ENCODE results near the gene DSCAML1.

DSCAML1 gene

DNA sequence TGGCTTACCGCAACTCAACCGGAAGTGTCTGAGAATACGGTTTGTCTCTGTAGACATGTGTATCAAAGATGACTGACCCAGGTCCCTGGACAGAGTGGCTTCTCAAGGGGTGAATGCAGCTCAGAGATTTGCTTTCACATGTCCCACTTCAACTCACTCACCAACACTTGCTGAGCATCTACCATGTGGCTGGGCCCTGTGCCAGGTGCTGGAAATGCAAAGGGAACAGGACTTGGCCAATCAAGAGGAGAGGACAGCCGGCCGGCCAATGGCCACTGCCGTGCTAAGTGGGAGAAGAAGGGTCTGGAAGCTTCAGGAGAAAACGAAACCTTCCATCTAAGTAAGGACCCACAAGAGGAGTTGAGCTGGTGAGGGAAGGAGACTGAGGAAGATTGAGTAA, 318.1 kb downstream of the DSCAML1 start:
- no peak for DNase-seq (ENCODE audit: extremely low spot score)
- no peak for TF ChIP-seq ELF4 (IDR thresholded peaks at IDR 0.05)
- no peak for TF ChIP-seq SUZ12 (IDR thresholded peaks at IDR 0.05)
- no peak for TF ChIP-seq CTBP1 (IDR thresholded peaks at IDR 0.05; ENCODE audit: borderline replicate concordance)
- TF ChIP-seq BHLHE40 (IDR thresholded peaks at IDR 0.05; ENCODE audit: borderline replicate concordance): no peak
- TF ChIP-seq SP1 (IDR thresholded peaks at IDR 0.05): no peak
- no peak for TF ChIP-seq ZNF384 (IDR thresholded peaks at IDR 0.05)
- no peak for TF ChIP-seq FOXM1 (IDR thresholded peaks at IDR 0.05; ENCODE audit: borderline replicate concordance)
- TF ChIP-seq FOXK2 (IDR thresholded peaks at IDR 0.05): no peak
- POLR2A ChIA-PET: no interaction called here
- CTCF ChIA-PET: no interaction called here

DNA sequence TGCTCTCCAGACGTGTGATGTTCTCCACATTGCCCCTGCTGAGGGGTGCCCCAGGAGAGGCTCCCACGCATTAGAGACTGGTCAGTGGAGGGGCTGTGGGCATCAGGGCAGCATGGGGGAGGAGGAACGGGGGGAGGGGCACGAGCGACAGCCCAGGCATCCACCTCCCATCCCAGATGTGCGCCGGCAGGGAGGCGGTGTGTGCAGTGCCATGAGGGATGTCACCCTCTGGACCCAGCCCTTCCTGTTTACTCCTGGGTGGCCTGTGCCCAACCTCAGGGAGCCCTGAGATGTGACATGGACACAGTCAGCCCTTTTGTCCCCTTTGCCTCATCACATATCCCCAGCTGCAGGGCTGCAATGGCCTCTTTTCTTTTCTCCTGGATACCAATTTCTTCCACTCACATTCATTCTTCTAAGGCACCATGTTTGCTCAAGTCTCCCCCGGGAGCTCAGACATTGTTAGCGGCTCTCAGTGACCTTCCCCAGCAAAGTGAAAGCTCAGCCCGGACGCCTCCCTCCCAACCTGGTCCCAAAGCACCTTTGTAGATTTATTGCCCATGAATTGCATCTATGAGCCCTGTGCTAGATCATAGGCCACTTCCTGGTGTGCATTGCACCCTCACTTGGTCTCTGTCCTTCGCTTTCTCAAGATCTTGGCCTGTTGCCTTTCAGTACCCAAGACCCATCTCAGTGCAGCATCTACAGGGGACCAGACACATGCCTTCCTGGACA, 318.7 kb downstream of the DSCAML1 start:
- TF ChIP-seq FOXM1 (IDR thresholded peaks at IDR 0.05; ENCODE audit: borderline replicate concordance): no peak
- TF ChIP-seq FOXK2 (IDR thresholded peaks at IDR 0.05): no peak
- TF ChIP-seq ZNF384 (IDR thresholded peaks at IDR 0.05): no peak
- TF ChIP-seq LEF1 (IDR thresholded peaks at IDR 0.05; ENCODE audit: borderline replicate concordance): no peak
- DNase-seq (ENCODE audit: extremely low spot score): no peak
- CTCF ChIA-PET: no interaction called here
- POLR2A ChIA-PET: no interaction called here

DNA sequence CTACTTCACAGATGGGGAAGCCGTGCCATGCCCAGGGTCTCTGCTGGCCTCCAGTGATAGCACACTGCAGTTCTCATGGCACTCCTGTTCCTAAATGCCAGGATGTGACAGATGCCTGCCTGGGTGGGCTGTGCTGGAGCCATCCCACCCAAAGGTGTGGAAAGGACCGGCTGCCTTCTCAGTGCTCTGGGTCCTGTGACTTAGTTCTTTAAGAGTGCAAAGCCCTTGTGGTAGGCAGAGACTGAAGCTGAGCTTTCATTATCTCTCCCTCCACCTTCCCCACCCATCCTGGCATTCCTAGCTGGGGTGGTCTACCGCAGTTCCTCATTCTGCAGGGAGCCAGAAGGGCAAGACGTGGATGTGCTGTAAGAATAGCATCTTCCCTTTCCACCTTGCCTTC, 319.3 kb downstream of the DSCAML1 start:
- CTCF ChIA-PET: no interaction called here
- TF ChIP-seq, protein P1, sequence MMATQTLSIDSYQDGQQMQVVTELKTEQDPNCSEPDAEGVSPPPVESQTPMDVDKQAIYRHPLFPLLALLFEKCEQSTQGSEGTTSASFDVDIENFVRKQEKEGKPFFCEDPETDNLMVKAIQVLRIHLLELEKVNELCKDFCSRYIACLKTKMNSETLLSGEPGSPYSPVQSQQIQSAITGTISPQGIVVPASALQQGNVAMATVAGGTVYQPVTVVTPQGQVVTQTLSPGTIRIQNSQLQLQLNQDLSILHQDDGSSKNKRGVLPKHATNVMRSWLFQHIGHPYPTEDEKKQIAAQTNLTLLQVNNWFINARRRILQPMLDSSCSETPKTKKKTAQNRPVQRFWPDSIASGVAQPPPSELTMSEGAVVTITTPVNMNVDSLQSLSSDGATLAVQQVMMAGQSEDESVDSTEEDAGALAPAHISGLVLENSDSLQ (IDR thresholded peaks at IDR 0.05): no peak
- no peak for TF ChIP-seq L3MBTL2 (conservative IDR thresholded peaks at IDR 0.05)
- TF ChIP-seq SUZ12 (IDR thresholded peaks at IDR 0.05): no peak
- POLR2A ChIA-PET: no interaction called here
- no peak for DNase-seq (ENCODE audit: extremely low spot score)

DNA sequence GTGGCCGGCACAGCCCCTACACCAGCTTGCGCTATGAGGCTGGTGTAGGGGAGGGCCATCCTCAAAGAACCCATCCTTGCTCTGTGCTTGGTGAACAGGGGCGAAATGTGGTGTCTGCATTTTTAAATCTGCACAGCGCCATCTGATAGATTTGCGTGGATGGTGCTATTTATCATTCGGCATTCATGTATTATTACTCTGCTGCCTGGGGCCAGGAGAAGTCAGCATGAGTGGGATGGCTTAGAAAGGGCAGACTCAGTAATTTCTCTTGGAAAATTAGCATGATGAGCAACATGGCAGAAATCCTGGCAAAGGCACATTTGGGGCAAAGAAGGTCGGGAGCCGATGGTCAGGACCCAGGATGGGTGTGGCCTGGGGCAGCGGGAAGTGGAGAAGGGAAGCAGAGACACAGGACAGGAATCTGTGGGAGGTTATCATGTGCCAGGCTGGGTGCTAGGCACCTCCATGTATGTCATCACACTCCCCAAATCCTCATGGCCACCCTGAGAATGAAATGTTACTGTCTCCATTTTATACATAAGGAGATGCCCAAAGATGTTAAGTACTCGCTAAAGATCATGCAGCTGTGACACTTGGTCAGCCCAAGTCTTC, 320.4 kb downstream of the DSCAML1 start:
- ChIA-PET POLR2A (no interaction called here), CTCF (no interaction called here)
- DNase-seq (ENCODE audit: extremely low spot score): no peak
- TF ChIP-seq NFRKB (IDR thresholded peaks at IDR 0.05) (no peak), TARDBP (IDR thresholded peaks at IDR 0.05) (no peak), LEF1 (IDR thresholded peaks at IDR 0.05; ENCODE audit: borderline replicate concordance) (no peak)

DNA sequence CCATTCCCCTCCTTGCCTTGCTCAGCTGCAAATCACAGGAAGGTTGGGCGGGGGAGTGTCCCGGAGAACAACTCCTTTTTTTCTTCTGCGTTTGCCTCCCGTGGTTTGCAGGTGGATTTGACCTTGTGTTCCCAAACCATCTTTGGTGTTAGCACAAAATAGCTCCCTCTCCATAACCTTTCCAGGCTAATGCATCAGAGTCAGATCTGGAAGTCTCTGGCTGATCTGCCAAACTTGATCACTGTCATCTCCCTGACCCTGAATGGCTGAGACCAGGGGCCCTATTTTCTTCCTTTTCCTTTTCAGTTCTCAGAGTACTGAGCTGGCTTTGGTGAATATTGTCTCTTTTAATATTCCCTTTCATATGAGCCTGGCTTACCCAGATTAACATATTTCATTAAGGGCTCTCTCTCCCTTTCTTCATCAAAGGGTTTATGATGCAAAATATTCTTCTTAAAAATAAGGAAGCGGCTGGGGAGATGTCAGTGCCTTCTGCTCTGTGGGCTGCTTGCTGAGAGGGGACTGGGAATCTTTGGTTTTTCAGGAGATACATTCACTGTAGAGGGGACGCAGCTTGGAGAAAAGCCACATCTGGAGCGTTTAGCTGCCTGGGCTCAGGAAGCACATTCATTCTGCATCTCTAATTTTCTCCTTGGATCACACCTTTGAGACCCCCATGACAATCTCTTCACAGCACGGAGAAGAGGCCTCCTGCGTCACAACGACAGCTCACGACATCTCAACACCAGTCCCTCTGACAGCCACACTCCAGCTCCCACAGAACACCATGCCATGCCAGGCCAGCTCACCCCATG, 321.1 kb downstream of the DSCAML1 start:
- DNase-seq (ENCODE audit: extremely low spot score): no peak
- CTCF ChIA-PET: no interaction called here
- POLR2A ChIA-PET: no interaction called here
- TF ChIP-seq L3MBTL2 (conservative IDR thresholded peaks at IDR 0.05) (no peak), FOXM1 (IDR thresholded peaks at IDR 0.05; ENCODE audit: borderline replicate concordance) (no peak), HDGF (IDR thresholded peaks at IDR 0.05; ENCODE audit: borderline replicate concordance) (no peak)

DNA sequence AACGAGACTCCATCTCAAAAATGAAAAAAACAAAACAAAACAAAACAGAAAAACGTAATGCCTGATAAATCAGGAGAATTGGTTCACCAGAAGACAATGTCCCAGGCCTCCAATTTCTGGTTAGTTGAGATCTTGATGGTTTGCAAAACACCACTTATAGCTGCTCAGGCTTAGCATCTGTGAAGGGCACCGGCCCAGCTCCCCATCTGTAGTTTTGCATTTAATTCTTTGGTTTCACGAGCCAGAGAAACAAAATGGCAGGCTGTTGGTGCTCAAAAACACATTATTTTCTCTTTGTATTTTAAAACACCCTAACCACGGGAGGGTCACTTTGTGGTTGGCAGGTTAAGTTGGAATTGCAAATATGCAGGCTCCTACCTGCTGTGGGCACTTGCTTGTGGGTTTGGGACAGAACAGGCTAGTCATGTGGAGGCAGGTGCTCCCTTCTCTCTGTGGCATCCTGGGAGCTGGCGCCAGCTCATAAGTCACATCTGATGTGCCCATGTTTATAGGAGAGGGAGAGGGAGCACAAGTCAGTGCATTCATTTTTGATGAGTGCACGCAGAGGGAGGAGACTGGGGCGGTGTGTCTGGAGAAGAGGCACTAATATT, 323.4 kb downstream of the DSCAML1 start:
- ChIA-PET POLR2A (no interaction called here), CTCF (interaction anchor here (0.5 kb wide), 1 partner anchor 173 kb away, joined by 4 read pairs; no protein-coding TSS in a partner anchor)
- DNase-seq (ENCODE audit: extremely low spot score): no peak
- TF ChIP-seq, protein P1 (IDR thresholded peaks at IDR 0.05): no peak
- TF ChIP-seq BHLHE40 (IDR thresholded peaks at IDR 0.05; ENCODE audit: borderline replicate concordance) (no peak), SUZ12 (IDR thresholded peaks at IDR 0.05) (no peak), FOXA1 (IDR thresholded peaks at IDR 0.05) (no peak), HDGF (IDR thresholded peaks at IDR 0.05; ENCODE audit: borderline replicate concordance) (no peak), ELF4 (IDR thresholded peaks at IDR 0.05) (no peak), ZNF384 (IDR thresholded peaks at IDR 0.05) (no peak), TARDBP (IDR thresholded peaks at IDR 0.05) (no peak)

DNA sequence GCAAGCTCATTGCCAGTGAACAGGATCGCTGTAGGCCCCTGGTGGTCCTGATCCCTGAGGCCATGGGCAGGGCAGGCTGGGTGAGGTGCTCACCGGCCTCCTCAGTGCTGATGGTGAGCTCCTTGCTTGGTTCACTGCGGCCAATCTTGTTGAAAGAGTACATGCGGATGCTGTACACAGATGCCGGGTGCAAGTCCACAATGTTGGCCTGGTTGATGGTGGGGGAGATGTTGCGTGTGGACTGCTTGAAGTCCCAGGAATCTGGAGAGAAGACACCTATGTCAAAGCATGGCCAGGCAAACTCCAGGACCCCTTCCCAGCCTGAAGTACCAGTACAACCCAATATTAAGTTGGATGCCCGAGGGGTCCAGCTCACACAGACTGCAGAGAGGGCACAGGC, 325.2 kb downstream of the DSCAML1 start:
- ChIA-PET POLR2A (no interaction called here), CTCF (interaction anchor here (0.5 to 0.8 kb wide), 2 partner anchors 16 to 346 kb away, joined by 3 to 4 read pairs; no protein-coding TSS in a partner anchor)
- TF ChIP-seq NFRKB (IDR thresholded peaks at IDR 0.05): no peak
- no peak for DNase-seq (ENCODE audit: extremely low spot score)

DNA sequence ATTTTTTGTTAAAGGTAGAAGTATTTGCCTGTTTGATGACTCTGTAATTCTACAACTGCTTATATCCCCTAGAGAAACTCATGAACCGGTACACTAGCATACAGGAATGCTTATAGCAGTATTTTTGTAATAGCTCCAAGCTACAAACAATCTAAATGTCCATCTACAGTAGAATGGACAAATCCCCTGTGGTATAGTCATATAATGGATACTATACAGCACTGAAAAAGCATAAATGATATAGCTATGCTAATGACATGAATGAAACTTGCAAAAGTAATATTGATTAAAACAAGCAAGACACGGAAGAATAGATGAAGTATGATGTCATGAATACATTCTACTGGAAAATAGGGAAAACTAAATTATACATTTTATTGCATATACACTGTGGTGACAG, 326.4 kb downstream of the DSCAML1 start:
- DNase-seq (ENCODE audit: extremely low spot score): no peak
- TF ChIP-seq TARDBP (IDR thresholded peaks at IDR 0.05): no peak
- TF ChIP-seq FOXM1 (IDR thresholded peaks at IDR 0.05; ENCODE audit: borderline replicate concordance): no peak
- no peak for TF ChIP-seq FOXK2 (IDR thresholded peaks at IDR 0.05)
- no peak for TF ChIP-seq FOXA1 (IDR thresholded peaks at IDR 0.05)
- no peak for TF ChIP-seq SUZ12 (IDR thresholded peaks at IDR 0.05)
- no peak for TF ChIP-seq ELF4 (IDR thresholded peaks at IDR 0.05)
- no peak for TF ChIP-seq NFRKB (IDR thresholded peaks at IDR 0.05)
- no peak for TF ChIP-seq ZNF384 (IDR thresholded peaks at IDR 0.05)
- TF ChIP-seq ARNT (IDR thresholded peaks at IDR 0.05): no peak
- CTCF ChIA-PET: no interaction called here
- POLR2A ChIA-PET: no interaction called here
